Activated naive CD4-positive, alpha-beta T cell treated with anti-CD3 and anti-CD28 coated beads, Interleukin-2, amount 10 ng/mL, durations not matched to agents 7 days and 5 days (primary cell): Measurements from ENCODE around the gene TBL1XR1.
"Not testable (repeated sequence)": the region's sequence is repeated elsewhere in the genome, so short reads cannot be mapped to it uniquely, and the experiment has no call there.

Source experiments
- CTCF ChIA-PET: fragments of 350-600 bp; sonication (Branson Sonifier 250); formaldehyde crosslinking; loops from one replicate; lab custom pipeline; 2021; ENCODE audit warnings: antibody characterized with exemption; lab: Charles Lee
- DNase-seq: peaks from one replicate; pipeline ENCODE4 v3.0.0-alpha.2; 2020
- H3K27ac Mint-ChIP-seq: one replicate; pipeline ENCODE4 v1.8.0; 2021; ENCODE audit warnings: mild to moderate bottlenecking, moderate library complexity, mixed read lengths
- H3K27me3 Mint-ChIP-seq: one replicate; pipeline ENCODE4 v1.8.0; 2021; ENCODE audit warnings: mild to moderate bottlenecking, mixed read lengths
- H3K36me3 Mint-ChIP-seq: one replicate; pipeline ENCODE4 v1.8.0; 2021; ENCODE audit warnings: mixed read lengths
- H3K4me1 Mint-ChIP-seq: one replicate; pipeline ENCODE4 v1.8.0; 2021; ENCODE audit warnings: mixed read lengths
- H3K4me3 Mint-ChIP-seq: one replicate; pipeline ENCODE4 v1.8.0; 2021; ENCODE audit warnings: mild to moderate bottlenecking, moderate library complexity, mixed read lengths
- H3K9me3 Mint-ChIP-seq: one replicate; pipeline ENCODE4 v1.8.0; 2021; ENCODE audit warnings: mixed read lengths

The TBL1XR1 gene

DNA sequence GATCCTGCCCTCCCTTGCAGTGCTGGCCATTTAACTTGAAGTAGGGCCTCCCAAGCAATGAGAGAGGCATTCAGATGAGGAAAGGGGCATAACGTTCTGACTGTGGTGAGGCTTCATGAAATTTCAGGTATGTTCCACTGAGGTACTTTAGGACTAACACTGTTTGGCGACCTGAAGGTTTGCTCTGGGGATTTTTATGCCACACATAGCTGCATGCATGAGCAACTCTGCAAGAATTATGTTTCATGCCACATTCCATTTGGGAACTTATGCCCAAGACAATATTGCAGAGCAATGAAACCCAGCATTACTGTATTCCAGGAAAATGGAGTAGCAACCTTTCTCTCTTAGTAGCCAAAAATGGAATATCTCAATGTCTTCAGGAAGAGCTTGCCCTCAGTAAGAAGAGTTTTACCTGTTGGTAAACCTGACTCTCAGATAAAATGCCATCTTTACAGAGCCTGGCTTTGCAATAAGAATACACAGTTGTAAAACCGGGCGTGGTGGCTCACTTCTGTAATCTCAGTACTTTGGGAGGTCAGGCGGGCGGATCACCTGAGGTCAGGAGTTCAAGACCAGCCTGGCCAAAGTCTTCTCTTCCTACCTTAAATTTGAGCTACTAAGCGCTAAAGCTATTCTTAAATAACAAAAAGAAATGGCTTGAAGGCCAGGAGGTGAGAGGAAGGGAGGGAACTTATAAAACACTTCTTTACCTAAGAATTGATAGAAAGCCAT lies 16.7 kb upstream of the TBL1XR1 start:
- H3K27me3 Mint-ChIP-seq, result no peaks in the 10 kb centered on the region
- CTCF ChIA-PET, result no interaction called here
- H3K4me3 Mint-ChIP-seq, result no peak overlapping the region
- no peak for DNase-seq
- no peak overlapping the region for H3K27ac Mint-ChIP-seq
- H3K9me3 Mint-ChIP-seq, result no peaks in the 10 kb centered on the region
- H3K36me3 Mint-ChIP-seq, result peaks cover 1% of the 10 kb centered on the region
- H3K4me1 Mint-ChIP-seq, result peaks cover 11% of the 10 kb centered on the region

DNA sequence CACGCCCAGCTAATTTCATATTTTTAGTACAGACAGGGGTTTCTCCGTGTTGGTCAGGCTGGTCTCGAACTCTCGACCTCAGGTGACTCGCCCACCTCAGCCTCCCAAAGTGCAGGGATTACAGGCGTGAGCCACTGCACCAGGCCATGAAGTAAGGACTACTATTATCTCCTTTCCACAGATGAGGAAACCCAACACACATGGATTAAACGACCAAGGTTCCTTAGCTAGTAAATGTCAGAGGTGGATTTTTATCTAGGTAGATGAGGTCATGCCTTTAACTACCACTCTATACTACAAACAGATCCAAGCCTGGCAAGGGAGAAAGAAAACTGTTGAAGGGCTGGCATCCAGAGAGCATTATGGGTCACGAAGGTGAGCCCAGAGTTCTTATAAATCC lies 15.5 kb upstream of the TBL1XR1 start:
- H3K27ac Mint-ChIP-seq, result no peak overlapping the region
- no peak for DNase-seq
- no peaks in the 10 kb centered on the region for H3K36me3 Mint-ChIP-seq
- H3K4me3 Mint-ChIP-seq, result no peak overlapping the region
- no peaks in the 10 kb centered on the region for H3K9me3 Mint-ChIP-seq
- H3K4me1 Mint-ChIP-seq, result peaks cover 11% of the 10 kb centered on the region
- CTCF ChIA-PET, result no interaction called here
- no peaks in the 10 kb centered on the region for H3K27me3 Mint-ChIP-seq

DNA sequence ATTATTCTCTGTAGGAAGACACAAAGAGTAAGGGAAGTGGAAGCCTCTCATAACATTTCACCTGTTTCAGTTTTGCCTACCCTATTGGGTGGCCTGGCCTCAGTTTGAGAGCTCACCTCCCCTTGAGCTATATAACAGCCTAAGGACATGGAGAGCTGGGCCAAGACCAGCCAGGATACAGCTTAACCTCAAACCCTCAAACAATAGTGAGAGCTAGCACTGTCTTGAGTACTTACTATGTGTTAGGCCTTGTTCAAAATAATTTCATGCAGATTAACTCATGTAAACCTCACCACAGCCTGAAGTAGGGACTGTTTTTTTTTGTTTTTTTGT lies 15.0 kb upstream of the TBL1XR1 start:
- Mint-ChIP-seq H3K4me1 (peaks cover 11% of the 10 kb centered on the region), H3K9me3 (no peaks in the 10 kb centered on the region), H3K27me3 (no peaks in the 10 kb centered on the region), H3K36me3 (no peaks in the 10 kb centered on the region), H3K27ac (no peak overlapping the region), H3K4me3 (no peak overlapping the region)
- CTCF ChIA-PET, result no interaction called here
- no peak for DNase-seq

DNA sequence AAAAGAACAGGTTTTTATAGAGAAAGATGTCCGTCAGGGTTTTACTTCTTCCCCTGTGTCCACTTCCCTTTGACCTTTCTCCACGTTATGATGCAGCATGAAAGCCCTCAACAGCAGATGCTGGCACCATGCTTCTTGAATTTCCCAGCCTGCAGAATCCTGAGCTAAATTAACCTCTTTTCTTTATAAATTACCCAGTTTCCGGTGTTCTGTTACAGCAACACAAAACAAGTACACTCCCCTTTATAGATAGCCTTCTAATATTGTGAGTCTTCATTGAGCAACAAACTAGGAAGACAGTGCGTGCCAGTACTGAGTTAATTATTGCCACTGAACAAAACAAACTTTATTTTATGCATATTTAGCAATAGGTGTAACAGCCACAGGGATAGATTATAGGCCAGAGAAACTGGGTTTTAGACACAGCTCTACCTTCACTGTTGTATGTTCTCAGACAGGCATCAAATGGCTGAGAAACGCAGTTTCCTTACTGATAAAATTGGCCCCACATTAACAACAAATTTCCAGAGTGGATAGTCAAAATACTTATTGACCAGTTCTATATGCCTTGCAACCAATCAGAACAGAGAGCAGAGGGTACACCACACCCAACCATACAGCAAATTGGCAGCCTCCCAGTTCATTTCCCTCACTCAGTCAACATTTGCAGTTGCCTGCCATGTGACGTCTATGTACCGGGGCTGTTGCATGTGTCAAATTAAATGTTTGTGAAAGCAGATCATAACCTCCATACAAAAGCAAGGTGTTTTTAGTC lies 14.4 kb upstream of the TBL1XR1 start:
- H3K4me3 Mint-ChIP-seq, result no peak overlapping the region
- H3K27ac Mint-ChIP-seq, result no peak overlapping the region
- peaks cover 15% of the 10 kb centered on the region for H3K4me1 Mint-ChIP-seq
- no peak for DNase-seq
- CTCF ChIA-PET, result no interaction called here
- H3K36me3 Mint-ChIP-seq, result no peaks in the 10 kb centered on the region
- H3K27me3 Mint-ChIP-seq, result no peaks in the 10 kb centered on the region
- H3K9me3 Mint-ChIP-seq, result no peaks in the 10 kb centered on the region

DNA sequence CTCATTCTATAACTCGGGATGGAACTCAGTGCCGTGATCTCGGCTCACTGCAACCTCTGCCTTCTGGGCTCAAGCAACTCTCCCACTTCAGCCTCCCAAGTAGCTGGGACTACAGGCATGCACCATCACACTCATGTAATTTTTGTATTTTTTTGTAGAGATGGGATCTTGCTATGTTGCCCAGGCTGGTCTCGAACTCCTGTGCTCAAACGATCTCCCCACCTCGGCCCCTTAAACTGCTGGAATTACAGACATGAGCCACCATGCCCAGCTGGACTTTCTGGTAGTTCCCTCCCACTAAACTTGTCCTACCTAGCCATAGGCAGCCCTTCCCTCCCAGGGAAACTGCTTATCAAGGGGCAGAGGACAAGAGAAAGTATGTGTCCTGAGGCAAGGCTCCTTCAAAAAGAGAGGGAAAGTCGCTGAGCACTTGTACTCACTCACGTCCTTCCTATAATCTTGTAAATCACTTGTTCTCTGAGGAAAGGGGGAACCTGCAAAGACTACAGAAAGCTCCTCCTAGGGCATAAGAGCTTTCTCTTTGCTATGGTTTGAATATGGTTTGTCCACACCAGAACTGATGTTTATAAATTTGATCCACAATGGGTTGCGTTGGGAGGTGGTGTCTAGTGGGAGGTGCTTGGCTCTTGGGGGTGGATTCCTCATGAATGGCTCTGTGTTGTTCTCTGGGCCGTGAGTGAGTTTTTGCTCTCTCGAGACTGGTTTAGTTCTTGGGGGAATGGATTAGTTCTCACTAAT lies 13.6 kb upstream of the TBL1XR1 start:
- Mint-ChIP-seq H3K9me3 (no peaks in the 10 kb centered on the region), H3K36me3 (no peaks in the 10 kb centered on the region), H3K4me3 (no peak overlapping the region), H3K27me3 (no peaks in the 10 kb centered on the region), H3K27ac (no peak overlapping the region), H3K4me1 (peaks cover 21% of the 10 kb centered on the region)
- no peak for DNase-seq
- CTCF ChIA-PET, result interaction anchor here (1.4 kb wide), 1 partner anchor 12 kb away, joined by 3 read pairs; no protein-coding TSS in a partner anchor

DNA sequence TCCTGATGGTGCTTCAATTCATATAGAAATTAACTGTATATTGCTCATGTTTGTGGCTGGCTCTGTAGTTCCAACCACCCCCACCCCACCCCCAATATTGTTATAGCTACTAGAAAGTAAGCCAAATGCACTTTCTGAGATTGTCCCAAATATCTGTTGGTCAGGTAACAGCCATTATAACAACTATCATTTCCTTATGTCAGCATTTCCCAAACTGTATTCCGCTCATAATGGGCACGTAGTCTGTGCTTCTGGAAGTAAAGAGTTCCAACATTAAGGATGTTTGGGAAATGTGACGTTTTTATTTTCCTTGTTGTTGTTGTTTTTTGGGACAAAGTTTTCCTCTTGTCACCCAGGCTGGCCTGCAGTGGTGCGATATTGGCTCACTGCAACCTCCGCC lies 12.2 kb upstream of the TBL1XR1 start:
- CTCF ChIA-PET, result interaction anchor here (1.4 kb wide), 1 partner anchor 10 kb away, joined by 3 read pairs; no protein-coding TSS in a partner anchor
- H3K27me3 Mint-ChIP-seq, result no peaks in the 10 kb centered on the region
- H3K27ac Mint-ChIP-seq, result no peak overlapping the region
- no peaks in the 10 kb centered on the region for H3K9me3 Mint-ChIP-seq
- no peaks in the 10 kb centered on the region for H3K36me3 Mint-ChIP-seq
- H3K4me3 Mint-ChIP-seq, result no peak overlapping the region
- no peak for DNase-seq
- peaks cover 23% of the 10 kb centered on the region for H3K4me1 Mint-ChIP-seq

DNA sequence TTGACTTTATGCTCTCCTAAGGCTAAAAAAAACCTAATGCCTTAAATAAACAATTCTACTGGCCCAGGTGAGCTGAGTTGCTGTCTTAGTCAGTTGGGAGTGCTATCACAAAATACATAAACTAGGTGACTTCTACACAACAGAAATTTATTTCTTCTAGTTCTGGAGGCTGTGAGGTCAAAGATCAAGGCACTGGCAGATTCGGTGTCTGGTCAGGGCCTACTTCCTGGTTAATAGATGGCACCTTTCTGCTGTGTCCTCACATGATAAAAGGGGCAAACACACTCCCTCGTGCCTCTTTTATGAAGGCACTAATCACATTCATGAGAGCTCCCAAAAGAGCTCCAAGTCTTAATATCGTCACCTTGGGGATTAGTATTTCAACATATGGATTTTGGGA lies 11.5 kb upstream of the TBL1XR1 start:
- CTCF ChIA-PET, result no interaction called here

DNA sequence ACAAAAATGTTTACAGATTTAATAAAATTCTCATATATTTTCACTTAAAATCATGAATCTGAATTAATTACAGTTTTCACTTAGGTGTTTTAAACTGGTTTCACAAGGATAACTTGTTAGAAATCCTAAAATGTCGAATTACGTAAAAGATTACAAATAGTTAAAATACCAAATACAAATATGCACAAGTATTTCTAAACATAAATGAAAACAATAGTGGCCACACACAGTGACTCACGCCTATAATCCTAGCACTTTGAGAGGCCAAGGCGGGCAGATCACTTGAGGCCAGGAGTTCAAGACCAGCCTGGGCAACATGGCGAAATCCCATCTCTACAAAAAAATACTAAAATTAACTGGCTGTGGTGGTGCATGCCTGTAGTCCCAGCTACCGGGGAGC lies 10.9 kb upstream of the TBL1XR1 start:
- peaks cover 25% of the 10 kb centered on the region for H3K4me1 Mint-ChIP-seq
- DNase-seq, result no peak
- CTCF ChIA-PET, result no interaction called here
- H3K9me3 Mint-ChIP-seq, result no peaks in the 10 kb centered on the region
- H3K27ac Mint-ChIP-seq, result no peak overlapping the region
- H3K36me3 Mint-ChIP-seq, result no peaks in the 10 kb centered on the region
- no peak overlapping the region for H3K4me3 Mint-ChIP-seq
- no peaks in the 10 kb centered on the region for H3K27me3 Mint-ChIP-seq

More for the DNA sequence above, 11.5 kb upstream of the TBL1XR1 start:
- DNase-seq, result no peak
- Mint-ChIP-seq H3K27me3 (no peaks in the 10 kb centered on the region), H3K27ac (no peak overlapping the region), H3K4me3 (no peak overlapping the region), H3K9me3 (no peaks in the 10 kb centered on the region), H3K36me3 (no peaks in the 10 kb centered on the region), H3K4me1 (peaks cover 23% of the 10 kb centered on the region)

DNA sequence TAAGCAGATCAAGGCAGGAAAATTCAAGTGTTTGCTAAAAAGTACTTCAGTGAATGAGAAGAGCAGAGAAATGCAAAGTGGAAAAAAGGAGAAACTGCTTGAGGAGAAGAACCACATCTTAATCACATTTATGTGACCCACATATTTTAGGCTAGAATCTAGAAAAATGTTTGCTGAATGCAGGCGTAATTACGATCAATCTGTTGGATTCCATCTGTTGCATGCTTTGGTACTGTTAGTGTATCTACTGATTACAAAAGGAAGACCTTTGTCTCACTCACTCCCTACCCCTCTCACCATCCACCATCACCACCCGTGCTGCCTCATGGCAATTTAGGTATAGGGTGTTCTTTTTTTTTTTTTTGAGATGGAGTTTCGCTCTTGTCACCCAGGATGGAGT lies 9.7 kb upstream of the TBL1XR1 start:
- no peak overlapping the region for H3K4me3 Mint-ChIP-seq
- no peaks in the 10 kb centered on the region for H3K36me3 Mint-ChIP-seq
- peaks cover 29% of the 10 kb centered on the region for H3K4me1 Mint-ChIP-seq
- H3K9me3 Mint-ChIP-seq, result no peaks in the 10 kb centered on the region
- CTCF ChIA-PET, result no interaction called here
- DNase-seq, result no peak
- H3K27me3 Mint-ChIP-seq, result no peaks in the 10 kb centered on the region
- no peak overlapping the region for H3K27ac Mint-ChIP-seq

DNA sequence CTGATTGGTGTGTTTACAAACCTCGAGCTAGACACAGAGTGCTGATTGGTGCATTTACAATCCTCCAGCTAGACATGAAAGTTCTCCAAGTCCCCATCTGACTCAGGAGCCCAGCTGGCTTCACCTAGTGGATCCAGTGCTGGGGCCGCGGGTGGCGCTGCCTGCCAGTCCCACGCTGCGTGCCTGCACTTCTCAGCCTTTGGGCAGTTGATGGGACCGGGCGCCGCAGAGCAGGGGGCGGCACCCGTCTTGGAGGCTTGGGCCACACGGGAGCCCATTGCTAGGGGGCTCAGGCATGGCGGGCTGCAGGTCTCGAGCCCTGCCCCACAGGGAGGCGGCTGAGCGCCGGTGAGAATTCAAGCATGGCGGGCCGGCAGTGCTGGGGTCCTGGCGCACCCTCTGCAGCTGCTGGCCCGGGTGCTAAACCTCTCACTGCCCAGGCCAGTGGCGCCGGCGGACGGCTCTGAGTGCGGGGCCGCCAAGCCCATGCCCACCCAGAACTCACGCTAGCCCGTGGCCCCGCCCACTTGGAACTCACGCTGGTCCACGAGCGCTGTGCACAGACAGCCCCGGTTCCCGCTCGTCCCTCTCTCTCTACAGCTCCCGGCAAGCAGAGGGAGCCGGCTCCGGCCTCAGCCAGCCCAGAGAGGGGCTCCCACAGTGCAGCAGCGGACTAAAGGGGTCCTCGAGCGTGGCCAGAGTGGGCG lies 6.6 kb upstream of the TBL1XR1 start:
- CTCF ChIA-PET, result interaction anchor here (1.2 kb wide), 1 partner anchor 11 kb away, joined by 3 read pairs; no protein-coding TSS in a partner anchor
- no peaks in the 10 kb centered on the region for H3K36me3 Mint-ChIP-seq
- peaks cover 56% of the 10 kb centered on the region for H3K4me1 Mint-ChIP-seq
- no peak overlapping the region for H3K27ac Mint-ChIP-seq
- no peaks in the 10 kb centered on the region for H3K9me3 Mint-ChIP-seq
- no peaks in the 10 kb centered on the region for H3K27me3 Mint-ChIP-seq
- no peak overlapping the region for H3K4me3 Mint-ChIP-seq
- DNase-seq, result no peak

DNA sequence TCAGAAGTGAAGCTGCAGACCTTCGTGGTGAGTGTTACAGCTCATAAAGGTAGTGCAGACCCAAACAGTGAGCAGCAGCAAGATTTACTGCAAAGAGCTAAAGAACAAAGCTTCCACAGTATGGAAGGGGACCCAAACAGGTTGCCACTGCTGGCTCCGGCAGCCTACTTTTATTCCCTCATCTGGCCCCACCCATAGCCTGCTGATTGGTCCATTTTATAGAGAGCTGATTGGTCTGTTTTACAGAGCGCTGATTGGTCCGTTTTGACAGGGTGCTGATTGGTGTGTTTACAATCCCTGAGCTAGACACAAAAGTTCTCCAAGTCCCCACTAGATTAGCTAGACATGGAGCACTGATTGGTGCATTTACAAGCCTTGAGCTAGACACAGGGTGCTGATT lies 5.7 kb upstream of the TBL1XR1 start:
- not testable (repeated sequence) for DNase-seq, H3K9me3 Mint-ChIP-seq, H3K36me3 Mint-ChIP-seq, H3K27me3 Mint-ChIP-seq, H3K4me3 Mint-ChIP-seq
- peak overlapping the region; percentile 97 for H3K27ac Mint-ChIP-seq
- peaks cover 64% of the 10 kb centered on the region for H3K4me1 Mint-ChIP-seq
- CTCF ChIA-PET, result interaction anchor here (1.2 kb wide), 1 partner anchor 12 kb away, joined by 3 read pairs; no protein-coding TSS in a partner anchor

DNA sequence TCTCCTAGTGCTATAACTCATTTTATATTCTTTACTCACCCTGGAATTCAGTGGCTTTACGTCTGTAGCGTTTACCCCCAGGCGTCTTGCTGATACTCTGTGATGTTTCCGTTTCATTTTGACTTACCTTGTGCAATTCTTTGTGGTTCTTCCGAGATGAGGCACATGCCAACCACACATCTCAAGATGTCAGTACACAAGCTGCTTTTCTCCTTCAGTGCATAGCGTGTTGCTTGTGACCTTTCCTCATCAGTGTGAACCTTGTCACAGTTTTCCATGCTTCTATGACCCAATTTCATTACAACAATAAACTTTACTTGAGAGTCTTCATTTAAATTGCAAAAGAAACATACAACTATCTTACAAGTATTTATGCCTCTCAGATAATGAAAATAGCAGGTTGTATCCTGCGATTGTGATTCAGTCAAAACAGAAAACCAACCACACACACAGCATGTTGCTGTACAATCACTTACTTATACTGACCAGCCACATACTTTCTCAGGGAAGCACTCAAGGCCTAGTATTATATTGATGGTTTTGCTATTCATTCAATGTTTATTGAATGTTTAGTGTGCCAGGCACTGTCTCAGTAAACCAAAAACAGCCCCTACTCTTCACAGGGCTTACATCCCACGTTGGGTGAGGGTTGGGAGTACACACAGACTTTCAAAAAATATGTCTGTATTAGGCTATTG lies 4.6 kb upstream of the TBL1XR1 start:
- peak; percentile 73 for DNase-seq
- CTCF ChIA-PET, result interaction anchor here (0.5 to 1.3 kb wide), 3 partner anchors 138 to 280 kb away, joined by 3 to 4 read pairs (median 3); no protein-coding TSS in a partner anchor
- Mint-ChIP-seq H3K4me3 (peak overlapping the region; percentile 59), H3K4me1 (peaks cover 63% of the 10 kb centered on the region), H3K9me3 (no peaks in the 10 kb centered on the region), H3K27ac (peak overlapping the region; percentile 97), H3K36me3 (no peaks in the 10 kb centered on the region), H3K27me3 (no peaks in the 10 kb centered on the region)

DNA sequence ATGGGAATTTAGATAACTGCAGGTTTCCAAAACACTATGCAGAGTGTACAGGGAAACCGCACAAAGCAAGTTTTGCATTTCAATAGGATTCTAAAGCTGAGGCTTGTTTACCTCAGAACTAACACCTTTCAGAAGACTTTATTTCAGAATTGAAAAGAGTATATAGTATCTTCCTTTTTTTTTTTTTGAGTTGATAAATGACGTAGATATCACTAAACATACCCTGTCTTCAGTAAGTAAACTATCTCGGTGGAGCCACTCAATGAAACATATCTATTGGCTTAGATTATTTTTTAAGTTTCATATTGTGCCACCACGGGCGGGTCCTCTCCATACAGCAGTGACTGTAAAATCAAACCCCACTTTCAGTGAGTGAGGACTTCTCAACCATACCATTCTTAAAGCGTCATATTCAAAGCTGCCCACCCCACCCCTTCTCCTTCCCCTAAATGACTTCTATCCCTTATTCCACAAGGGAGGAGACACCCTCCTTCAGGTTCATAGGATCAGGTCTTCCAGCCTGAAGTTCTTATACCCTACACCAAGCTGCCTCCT lies 2.0 kb upstream of the TBL1XR1 start:
- Mint-ChIP-seq H3K4me3 (peak overlapping the region; percentile 62), H3K27ac (peak overlapping the region; percentile 95), H3K9me3 (no peaks in the 10 kb centered on the region), H3K27me3 (no peaks in the 10 kb centered on the region), H3K4me1 (peaks cover 63% of the 10 kb centered on the region), H3K36me3 (peaks cover 6% of the 10 kb centered on the region)
- DNase-seq, result peak; percentile 24
- CTCF ChIA-PET, result interaction anchor here (0.9 to 3.5 kb wide), 3 partner anchors 11 to 161 kb away, joined by 3 to 21 read pairs (median 7); no protein-coding TSS in a partner anchor
